ENCODE measurements around the gene TSHB. TPM values are rescaled to one million over a fixed set of nuclear protein-coding genes. Genes with fewer than 3 reads are reported as not detected.
"Not testable (repeated sequence)": the region's sequence is repeated elsewhere in the genome, so short reads cannot be mapped to it uniquely, and the experiment has no call there.

Gene TSHB
- total RNA-seq, result not detected
- long read RNA-seq, result 0 reads

- intact Hi-C loops (cut with DNase I), result no loop called here
- ATAC-seq, result no peak
- no peak for DNase-seq
These were observed at the start of gene TSHB for GRCh38 chr1:115029526-115029925. TSS of gene TSHB (plus strand) at chr1:115029826. CDS start at chr1:115033363, 3,537 bp downstream.

GRCh38 chr1:114982251-114982650, 47.4 kb upstream of the TSHB start:
- no peak for DNase-seq
- no peak for ATAC-seq
- intact Hi-C loops (cut with DNase I), result no loop called here

GRCh38 chr1:114986286-114986685, 43.3 kb upstream of the TSHB start:
- no peak for DNase-seq
- intact Hi-C loops (cut with DNase I), result no loop called here
- ATAC-seq, result no peak

- DNase-seq (no peak), ATAC-seq (no peak)
- intact Hi-C loops (cut with DNase I), result no loop called here
These were observed 41.5 kb upstream of the TSHB start for GRCh38 chr1:114988095-114988494.

- DNase-seq, result no peak
- ATAC-seq, result no peak
- intact Hi-C loops (cut with DNase I), result no loop called here
These were observed 31.9 kb upstream of the TSHB start for GRCh38 chr1:114997510-114998289.

- ATAC-seq (no peak), DNase-seq (no peak)
- intact Hi-C loops (cut with DNase I), result no loop called here
These were observed 23.4 kb upstream of the TSHB start for GRCh38 chr1:115006191-115006590.

- intact Hi-C loops (cut with DNase I), result no loop called here
- ATAC-seq (no peak), DNase-seq (no peak)
These were observed 17.6 kb upstream of the TSHB start for GRCh38 chr1:115012006-115012405.

- ATAC-seq, result no peak
- no peak for DNase-seq
- intact Hi-C loops (cut with DNase I), result no loop called here
These were observed 17.2 kb upstream of the TSHB start for GRCh38 chr1:115012434-115012833.

- DNase-seq (no peak), ATAC-seq (no peak)
- intact Hi-C loops (cut with DNase I), result no loop called here
These were observed 15.8 kb upstream of the TSHB start for GRCh38 chr1:115013792-115014191.

GRCh38 chr1:115019549-115019948, 10.1 kb upstream of the TSHB start:
- DNase-seq; intact Hi-C loops (cut with DNase I); ATAC-seq: not testable (repeated sequence)

- DNase-seq (no peak), ATAC-seq (no peak)
- intact Hi-C loops (cut with DNase I), result no loop called here
These were observed 8.5 kb upstream of the TSHB start for GRCh38 chr1:115021145-115021544.

- intact Hi-C loops (cut with DNase I), result no loop called here
- DNase-seq (no peak), ATAC-seq (no peak)
These were observed 6.0 kb upstream of the TSHB start for GRCh38 chr1:115023593-115023992.

GRCh38 chr1:115031595-115031994, 2.0 kb downstream of the TSHB start:
- DNase-seq, result no peak
- no peak for ATAC-seq
- intact Hi-C loops (cut with DNase I), result no loop called here

- ATAC-seq (no peak), DNase-seq (no peak)
- intact Hi-C loops (cut with DNase I), result no loop called here
These were observed 6.0 kb downstream of the TSHB start for GRCh38 chr1:115035652-115036051.

GRCh38 chr1:115036814-115037507, 7.3 kb downstream of the TSHB start:
- DNase-seq, result no peak
- ATAC-seq, result peak; percentile 25 to 57
- intact Hi-C loops (cut with DNase I), result no loop called here

- ATAC-seq, result no peak
- intact Hi-C loops (cut with DNase I), result no loop called here
- DNase-seq, result no peak
These were observed 10.9 kb downstream of the TSHB start for GRCh38 chr1:115040501-115040900.

GRCh38 chr1:115041654-115042053, 12.0 kb downstream of the TSHB start:
- DNase-seq (no peak), ATAC-seq (no peak)
- intact Hi-C loops (cut with DNase I), result no loop called here

GRCh38 chr1:115046751-115047150, 17.1 kb downstream of the TSHB start:
- ATAC-seq (no peak), DNase-seq (no peak)
- intact Hi-C loops (cut with DNase I), result no loop called here

- DNase-seq (no peak), ATAC-seq (no peak)
- intact Hi-C loops (cut with DNase I), result loop anchor here (10.0 kb wide), 2 partner anchors 53 to 77 kb away; no protein-coding TSS in a partner anchor
These were observed 22.2 kb downstream of the TSHB start for GRCh38 chr1:115051850-115052249.

GRCh38 chr1:115052454-115053083, 22.9 kb downstream of the TSHB start:
- peak; percentile 45 for DNase-seq
- intact Hi-C loops (cut with DNase I), result loop anchor here (10.0 kb wide), 2 partner anchors 52 to 78 kb away; no protein-coding TSS in a partner anchor

More at GRCh38 chr1:115052454-115053083, 22.9 kb downstream of the TSHB start:
- peak; percentile 65 to 76 for ATAC-seq

Measured in left cardiac atrium (tissue), 4 donors.